GM19351 (cell line): Measurements from ENCODE around the gene AXIN1.

Experiments
- ATAC-seq: cut with Tn5 transposase; IDR thresholded peaks from one replicate; pipeline ENCODE4 v1.9.1; 2021; ENCODE audit warnings: mild to moderate bottlenecking, moderate library complexity; ENCODE audit not compliant: unreplicated experiment

The AXIN1 gene

DNA sequence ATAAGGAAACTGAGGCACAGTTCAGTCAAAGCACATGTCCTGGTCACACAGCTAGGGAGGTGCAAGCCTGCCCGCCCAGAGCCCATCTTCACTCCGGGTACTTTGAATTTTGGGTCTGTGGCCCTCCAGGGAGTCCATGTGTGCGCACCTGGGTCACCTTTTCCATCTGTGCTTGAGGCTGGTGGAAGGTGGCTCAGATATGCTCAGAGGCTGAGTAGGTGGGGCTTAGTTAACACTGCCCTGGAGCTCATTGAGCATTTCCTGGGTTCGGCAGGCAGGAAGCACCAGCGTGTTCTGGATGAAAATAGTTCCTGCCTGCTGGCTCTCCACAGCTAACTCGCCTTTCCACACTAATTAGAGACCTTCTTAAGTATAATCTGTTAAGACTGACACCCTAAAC lies 98.7 kb downstream of the AXIN1 start:
- no peak for ATAC-seq

DNA sequence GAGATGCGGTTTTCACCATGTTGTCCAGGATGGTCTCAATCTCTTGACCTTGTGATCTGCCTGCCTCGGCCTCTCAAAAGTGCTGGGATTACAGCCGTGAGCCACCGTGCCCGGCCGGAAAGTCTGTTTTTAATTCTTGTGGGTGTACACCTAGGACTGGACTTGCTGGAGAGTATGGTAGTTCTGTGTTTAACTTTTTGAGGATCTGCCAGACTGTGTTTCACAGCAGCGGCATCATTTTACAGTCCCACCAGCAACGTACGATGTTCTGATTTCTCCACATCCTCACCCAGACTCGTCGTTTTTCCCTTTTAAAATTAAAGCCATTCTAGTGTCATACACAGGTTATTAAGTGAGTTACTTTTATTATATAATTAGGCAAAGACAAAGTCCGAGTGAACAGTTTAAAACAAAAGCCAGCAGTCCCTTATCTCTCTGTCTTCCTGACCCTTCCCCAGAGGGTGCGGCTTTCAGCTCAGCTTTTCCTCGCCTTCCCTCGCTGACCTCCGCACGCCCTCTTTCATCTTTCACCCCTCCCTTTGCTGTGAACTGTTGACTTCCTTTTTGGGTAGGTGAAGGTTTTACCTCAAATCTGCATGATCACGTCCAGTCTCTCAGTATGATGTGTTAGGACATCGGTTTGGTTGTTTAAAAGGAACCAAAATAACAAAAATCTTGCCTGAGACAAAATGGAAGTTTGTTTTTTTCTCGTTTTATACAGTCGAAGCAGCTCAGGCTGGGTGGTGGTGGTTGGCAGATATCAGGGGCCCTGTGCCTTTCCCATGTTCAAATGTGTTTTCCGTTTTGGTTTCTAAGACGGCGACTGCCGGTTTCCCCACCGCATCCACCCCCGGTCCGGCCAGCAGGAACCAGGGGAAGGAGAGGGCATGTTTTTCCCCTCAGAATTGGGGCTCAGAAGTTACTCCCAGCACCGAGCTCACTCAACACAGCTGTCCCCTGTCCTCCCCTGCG lies 99.9 kb downstream of the AXIN1 start:
- ATAC-seq = no peak

DNA sequence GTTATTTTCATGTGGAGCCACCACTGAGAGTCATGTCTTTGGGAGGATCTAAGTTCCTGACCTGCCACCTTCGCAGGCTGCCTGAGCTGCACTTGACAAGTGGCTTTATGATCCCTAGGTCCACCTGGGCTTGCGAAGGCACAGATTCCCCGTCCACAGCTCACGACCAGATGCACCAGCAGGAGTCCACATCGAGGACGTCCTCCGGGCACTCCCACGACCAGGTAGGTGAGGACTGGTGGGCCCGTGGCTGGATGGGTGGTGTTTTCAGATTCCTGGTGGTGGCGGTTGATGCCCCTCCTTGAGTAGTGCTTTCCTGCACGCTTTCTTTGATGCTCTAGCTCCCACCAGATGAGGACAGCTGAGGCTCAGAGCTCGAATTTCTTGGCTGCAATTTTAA lies 103.1 kb downstream of the AXIN1 start:
- no peak for ATAC-seq

DNA sequence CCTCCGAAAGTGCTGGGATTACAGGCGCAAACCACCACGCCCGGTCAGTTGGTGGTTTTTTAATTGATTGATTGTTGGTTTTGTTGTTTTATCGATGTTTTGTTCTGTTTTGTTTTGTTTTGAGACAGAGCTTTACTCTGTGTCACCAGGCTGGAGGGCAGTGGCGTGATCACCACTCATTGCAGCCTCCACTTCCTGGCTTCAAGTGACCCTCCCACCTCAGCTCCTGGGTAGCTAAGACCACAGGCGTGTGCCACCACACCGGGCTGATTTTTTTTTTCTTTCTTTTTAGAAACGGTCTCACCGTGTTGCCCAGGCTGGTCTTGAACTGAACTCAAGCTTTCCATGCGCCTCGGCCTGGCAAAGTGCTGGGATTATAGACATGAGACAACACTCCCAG lies 105.5 kb downstream of the AXIN1 start:
- no peak for ATAC-seq

DNA sequence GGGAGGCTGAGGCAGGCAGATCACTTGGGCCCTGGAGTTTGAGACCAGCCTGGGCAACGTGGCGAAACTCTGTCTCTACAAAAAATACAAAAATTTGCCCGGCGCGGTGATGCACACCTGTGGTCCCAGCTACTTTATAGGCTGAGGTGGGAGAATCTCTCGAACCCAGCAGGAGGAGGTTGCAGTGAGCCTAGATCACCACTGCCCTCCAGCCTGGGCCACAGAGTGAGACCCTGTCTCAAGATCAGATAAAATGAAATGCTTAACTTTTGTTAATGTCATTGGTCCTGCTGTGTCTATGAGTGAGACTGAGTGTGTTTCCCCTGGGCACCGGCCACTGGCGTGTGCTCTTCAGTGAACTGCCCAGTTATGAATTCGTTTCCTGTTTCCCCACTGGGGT lies 107.4 kb downstream of the AXIN1 start:
- no peak for ATAC-seq

DNA sequence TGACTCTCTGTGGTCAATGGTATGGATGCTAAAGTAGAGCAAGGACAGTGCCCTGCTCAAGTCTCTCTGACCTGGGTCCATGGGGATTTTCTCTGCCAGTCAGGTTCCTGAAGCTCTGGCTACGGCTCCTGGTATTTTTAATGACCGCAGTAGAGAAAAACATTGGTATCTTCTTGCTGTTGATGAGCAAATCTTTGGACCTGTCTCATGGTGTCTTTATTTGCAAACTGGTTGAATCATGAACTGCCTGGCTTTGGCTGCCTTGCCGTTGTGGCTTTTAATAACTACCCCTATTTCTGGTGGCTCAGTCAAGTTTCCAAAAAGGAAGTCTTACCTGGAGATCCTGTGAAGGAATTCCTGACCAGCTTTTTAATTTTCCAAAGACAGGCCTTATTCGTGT lies 109.2 kb downstream of the AXIN1 start:
- ATAC-seq = no peak

DNA sequence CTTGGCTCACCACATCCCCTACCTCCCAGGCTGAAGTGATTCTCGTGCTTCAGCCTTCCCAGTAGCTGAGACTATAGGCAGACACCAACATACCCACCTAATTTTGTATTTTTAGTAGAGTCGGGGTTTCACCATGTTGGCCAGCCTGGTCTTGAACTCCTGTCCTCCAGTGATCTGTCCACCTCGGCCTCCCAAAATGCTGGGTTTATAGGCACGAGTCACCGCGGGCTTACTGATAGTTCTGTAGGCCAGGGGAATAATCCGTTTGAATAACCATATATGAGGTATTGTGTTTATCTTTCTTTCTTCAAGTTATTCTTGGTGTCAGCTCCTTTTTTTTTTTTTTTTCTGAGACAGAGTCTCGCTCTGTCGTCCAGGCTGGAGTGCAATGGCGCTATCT lies 110.2 kb downstream of the AXIN1 start:
- no peak for ATAC-seq

DNA sequence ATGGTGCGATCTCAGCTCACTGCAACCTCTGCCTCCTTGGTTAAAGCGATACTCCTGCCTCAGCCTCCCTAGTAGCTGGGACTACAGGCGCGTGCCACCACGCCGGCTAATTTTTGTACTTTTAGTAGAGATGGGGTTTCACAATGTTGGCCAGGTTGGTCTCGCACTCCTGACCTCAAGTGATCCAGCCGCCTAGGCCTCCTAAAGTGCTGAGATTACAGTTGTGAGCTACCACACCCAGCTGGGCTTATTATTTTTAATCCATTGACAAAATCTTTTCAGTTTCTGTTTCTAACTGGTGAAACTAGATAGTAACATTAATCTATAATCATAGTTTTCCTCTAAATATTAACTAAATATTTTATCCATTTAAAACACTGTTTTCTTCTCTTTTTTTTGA lies 112.0 kb downstream of the AXIN1 start:
- ATAC-seq = no peak

DNA sequence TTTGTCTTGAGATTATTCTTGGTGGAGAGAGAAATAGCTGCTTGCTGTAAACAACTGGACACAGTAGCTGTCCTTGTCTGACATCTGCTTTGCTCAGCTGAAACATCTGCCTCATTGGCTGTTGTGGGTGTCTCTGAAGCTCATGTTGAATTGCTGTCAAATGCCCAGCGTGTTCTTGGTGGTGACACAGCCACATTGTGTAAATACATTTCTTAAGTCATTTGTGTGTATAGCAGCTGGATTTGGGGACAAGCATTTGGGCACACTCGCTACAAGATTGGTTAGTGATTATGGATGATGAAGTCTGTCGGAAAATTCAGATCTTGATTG lies 112.6 kb downstream of the AXIN1 start:
- no peak for ATAC-seq
